ENCODE measurements around the gene KIF5C. TPM values are rescaled to one million over a fixed set of nuclear protein-coding genes. Genes with fewer than 3 reads are reported as not detected.

KIF5C gene
- total RNA-seq, 2 experiments from 2014 or later: 10.2 to 11.1 TPM

GRCh38 chr2:149020432-149020851, 145.4 kb downstream of the KIF5C start:
- H3K4me3 Mint-ChIP-seq: no peak overlapping the region
- DNase-seq (no peak), ATAC-seq (no peak)
- POLR2A ChIA-PET: no interaction called here
- no peaks in the 10 kb centered on the region for H3K9me3 Mint-ChIP-seq
- H3K36me3 Mint-ChIP-seq (ENCODE audit: low read depth): no peaks in the 10 kb centered on the region
- no peak overlapping the region for H3K27ac Mint-ChIP-seq
- TF ChIP-seq CTCF (IDR thresholded peaks at IDR 0.05): no peak
- no peaks in the 10 kb centered on the region for H3K4me1 Mint-ChIP-seq (ENCODE audit: low read depth)
- CTCF ChIA-PET: interaction anchor here (0.6 to 1.0 kb wide), 2 partner anchors 19 to 541 kb away, joined by 3 to 4 read pairs; no protein-coding TSS in a partner anchor
- intact Hi-C loops (cut with micrococcal nuclease): no loop called here
- peaks cover 2% of the 10 kb centered on the region for H3K27me3 Mint-ChIP-seq

- ChIA-PET CTCF (interaction anchor here (0.6 to 1.0 kb wide), 2 partner anchors 19 to 540 kb away, joined by 3 to 4 read pairs; no protein-coding TSS in a partner anchor), POLR2A (no interaction called here)
- H3K27ac Mint-ChIP-seq: no peak overlapping the region
- no peak overlapping the region for H3K4me3 Mint-ChIP-seq
- peaks cover 2% of the 10 kb centered on the region for H3K27me3 Mint-ChIP-seq
- ATAC-seq (no peak), DNase-seq (no peak)
- intact Hi-C loops (cut with micrococcal nuclease): no loop called here
- H3K4me1 Mint-ChIP-seq (ENCODE audit: low read depth): no peaks in the 10 kb centered on the region
- no peaks in the 10 kb centered on the region for H3K36me3 Mint-ChIP-seq (ENCODE audit: low read depth)
- H3K9me3 Mint-ChIP-seq: no peaks in the 10 kb centered on the region
- no peak for TF ChIP-seq CTCF (IDR thresholded peaks at IDR 0.05)
Observed at GRCh38 chr2:149021271-149021719, 146.3 kb downstream of the KIF5C start.

GRCh38 chr2:149021761-149022160, 146.7 kb downstream of the KIF5C start:
- intact Hi-C loops (cut with micrococcal nuclease): no loop called here
- ATAC-seq: no peak
- Mint-ChIP-seq H3K9me3 (no peaks in the 10 kb centered on the region), H3K36me3 (ENCODE audit: low read depth) (no peaks in the 10 kb centered on the region), H3K4me3 (no peak overlapping the region), H3K27me3 (peaks cover 2% of the 10 kb centered on the region), H3K4me1 (ENCODE audit: low read depth) (no peaks in the 10 kb centered on the region), H3K27ac (no peak overlapping the region)
- POLR2A ChIA-PET: interaction anchor here (1.1 kb wide), 1 partner anchor 290 kb away, joined by 3 read pairs; no protein-coding TSS in a partner anchor
- DNase-seq: no peak
- TF ChIP-seq CTCF (IDR thresholded peaks at IDR 0.05): no peak
- CTCF ChIA-PET: interaction anchor here (1.4 kb wide), 1 partner anchor 540 kb away, joined by 6 read pairs; no protein-coding TSS in a partner anchor

- intact Hi-C loops (cut with micrococcal nuclease): no loop called here
- H3K27me3 Mint-ChIP-seq: peaks cover 6% of the 10 kb centered on the region
- CTCF ChIA-PET: interaction anchor here (1.4 to 2.0 kb wide), 2 partner anchors 18 to 538 kb away, joined by 6 read pairs; no protein-coding TSS in a partner anchor
Observed at GRCh38 chr2:149023091-149023490, 148.1 kb downstream of the KIF5C start.

More at GRCh38 chr2:149023091-149023490, 148.1 kb downstream of the KIF5C start:
- H3K9me3 Mint-ChIP-seq: no peaks in the 10 kb centered on the region
- no peak overlapping the region for H3K4me3 Mint-ChIP-seq
- no peak overlapping the region for H3K27ac Mint-ChIP-seq
- DNase-seq (no peak), ATAC-seq (no peak)
- POLR2A ChIA-PET: no interaction called here
- no peaks in the 10 kb centered on the region for H3K36me3 Mint-ChIP-seq (ENCODE audit: low read depth)
- H3K4me1 Mint-ChIP-seq (ENCODE audit: low read depth): no peaks in the 10 kb centered on the region
- TF ChIP-seq CTCF (IDR thresholded peaks at IDR 0.05): no peak

All from activated CD8-positive, alpha-beta T cell treated with anti-CD3 and anti-CD28 coated beads for 36 hours (primary cell).